SK-N-SH treated with all-trans-retinoic acid at 6 μM for 48 hours (cell line): Measurements from ENCODE around the gene C16orf96.

Experiments used
- ARNTL ChIP-seq: fragments of 450-650 bp; formaldehyde crosslinking; IDR thresholded peaks from 2 replicates; pipeline ENCODE4 v1.5.0; 2020; ENCODE audit warnings: low read depth, mild to moderate bottlenecking, moderate library complexity, borderline replicate concordance
- CREB5 ChIP-seq: fragments of 250-450 bp; sonication (Bioruptor Pico); IDR thresholded peaks from 2 replicates; pipeline ENCODE4 v1.5.1; 2020; ENCODE audit warnings: low read depth, mild to moderate bottlenecking, moderate library complexity
- CSDC2 ChIP-seq: fragments of 250-450 bp; sonication (Bioruptor Pico); IDR thresholded peaks from 2 replicates; pipeline ENCODE4 v1.5.0; 2020; ENCODE audit warnings: mild to moderate bottlenecking, moderate library complexity
- ESRRG ChIP-seq: fragments of 250-450 bp; sonication (Bioruptor Pico); IDR thresholded peaks from 2 replicates; pipeline ENCODE4 v1.6.1; 2021; ENCODE audit warnings: mild to moderate bottlenecking
- GLIS3 ChIP-seq: fragments of 250-450 bp; sonication (Bioruptor Pico); IDR thresholded peaks from 2 replicates; pipeline ENCODE4 v1.5.0; 2020; ENCODE audit warnings: mild to moderate bottlenecking, moderate library complexity
- OSR1 ChIP-seq: fragments of 250-450 bp; sonication (Bioruptor Pico); IDR thresholded peaks from 2 replicates; pipeline ENCODE4 v1.8.0; 2022; ENCODE audit warnings: moderate library complexity, mild to moderate bottlenecking, inconsistent platforms
- PATZ1 ChIP-seq: fragments of 250-450 bp; sonication (Bioruptor Pico); IDR thresholded peaks from 2 replicates; pipeline ENCODE4 v1.8.0; 2020; ENCODE audit warnings: mild to moderate bottlenecking, moderate library complexity, borderline replicate concordance
- TCF4 ChIP-seq: fragments of 250-450 bp; sonication (Bioruptor Pico); IDR thresholded peaks from 2 replicates; pipeline ENCODE4 v1.8.0; 2021; ENCODE audit warnings: mild to moderate bottlenecking, moderate library complexity, borderline replicate concordance
- TOX ChIP-seq: fragments of 250-450 bp; sonication (Bioruptor Pico); IDR thresholded peaks from 2 replicates; pipeline ENCODE4 v1.8.0; 2021; ENCODE audit warnings: mild to moderate bottlenecking, moderate library complexity, borderline replicate concordance
- TSHZ2 ChIP-seq: fragments of 250-450 bp; sonication (Bioruptor Pico); IDR thresholded peaks from 2 replicates; pipeline ENCODE4 v1.5.0; 2020; ENCODE audit warnings: mild to moderate bottlenecking, moderate library complexity
- ZFP3 ChIP-seq: fragments of 250-450 bp; sonication (Bioruptor Pico); IDR thresholded peaks from 2 replicates; pipeline ENCODE4 v1.5.0; 2020; ENCODE audit warnings: mild to moderate bottlenecking, moderate library complexity
- ZNF70 ChIP-seq: fragments of 450-650 bp; formaldehyde crosslinking; IDR thresholded peaks from 2 replicates; pipeline ENCODE4 v1.5.0; 2020; ENCODE audit warnings: mild to moderate bottlenecking, moderate library complexity

GRCh38 chr16:4594433-4595410 lies 38.6 kb downstream of the C16orf96 start:
- no peak for TF ChIP-seq CREB5
- TF ChIP-seq OSR1 (CRISPR knock-in tag), result no peak
- no peak for TF ChIP-seq ESRRG (CRISPR knock-in tag)
- no peak for TF ChIP-seq PATZ1 (CRISPR knock-in tag)
- TF ChIP-seq ZFP3 (CRISPR knock-in tag), result no peak
- no peak for TF ChIP-seq TOX
- no peak for TF ChIP-seq ARNTL
- no peak for TF ChIP-seq CSDC2 (CRISPR knock-in tag)
- TF ChIP-seq TSHZ2 (CRISPR knock-in tag), result no peak
- no peak for TF ChIP-seq ZNF70 (CRISPR knock-in tag)
- no peak for TF ChIP-seq GLIS3 (CRISPR knock-in tag)
- no peak for TF ChIP-seq TCF4 (CRISPR knock-in tag)
